Measurements from ENCODE around the gene CACNA1I. TPM values are rescaled to one million over a fixed set of nuclear protein-coding genes. Genes with fewer than 3 reads are reported as not detected.

CACNA1I gene
- total and polyA plus RNA-seq, 2 of the 8 experiments (the other 6 are each of a cell fraction or from before 2014, with no cell fraction given): 0.77 to 1.2 TPM

DNA sequence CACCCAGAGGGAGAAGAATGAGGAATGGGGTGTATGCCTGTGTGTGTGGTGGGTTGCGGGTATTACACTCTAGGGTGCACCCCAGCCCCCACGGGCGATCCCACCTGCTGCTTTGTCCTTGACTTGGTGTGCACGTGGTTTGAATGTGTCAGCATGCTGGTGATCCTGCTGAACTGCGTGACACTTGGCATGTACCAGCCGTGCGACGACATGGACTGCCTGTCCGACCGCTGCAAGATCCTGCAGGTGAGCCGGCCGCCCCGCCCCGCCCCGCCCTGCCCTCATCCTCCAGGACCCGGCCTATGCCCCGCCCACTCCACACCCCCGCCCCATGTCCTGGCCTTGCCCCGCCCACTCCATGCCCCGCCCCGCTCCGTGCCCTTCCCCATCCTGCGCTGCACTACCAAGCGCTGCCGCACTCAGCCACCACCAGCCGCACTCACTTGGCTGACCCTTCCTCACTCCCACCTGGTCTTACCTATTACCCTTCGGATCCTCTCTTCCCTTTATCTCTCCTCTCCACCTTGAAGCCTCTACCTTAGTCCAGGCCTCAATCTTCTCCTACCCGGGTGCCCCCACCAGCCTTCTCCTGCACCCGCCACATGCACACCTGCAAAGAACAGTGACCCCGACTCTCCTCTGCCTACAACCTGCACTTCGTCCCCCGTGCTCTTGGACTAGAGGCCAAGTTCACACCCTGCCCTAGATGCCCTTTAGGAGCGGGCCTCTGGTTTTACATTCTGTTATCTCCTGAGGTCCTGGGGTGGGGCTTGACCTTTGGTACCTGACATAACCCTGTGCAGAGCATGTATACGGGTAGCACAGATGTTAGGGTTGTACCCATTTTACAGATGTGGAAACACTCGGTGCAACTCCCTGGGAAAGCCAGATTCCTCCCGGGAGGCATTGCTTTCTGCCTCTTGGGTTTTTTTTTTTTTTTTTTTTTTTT lies 27.7 kb downstream of the CACNA1I start (continued):
- TF ChIP-seq RNF2 (IDR thresholded peaks at IDR 0.05; ENCODE audit: borderline replicate concordance, low read depth, low read length, missing control alignments, poor library complexity, severe bottlenecking) (no peak), SUZ12 (IDR thresholded peaks at IDR 0.05; ENCODE audit: low read length) (no peak), CBX8 (IDR thresholded peaks at IDR 0.05; ENCODE audit: borderline replicate concordance, low read depth, low read length) (no peak), KDM1A (IDR thresholded peaks at IDR 0.05; ENCODE audit: borderline replicate concordance, low read length) (0 out of 2 replicates have a peak, but pooled peaks have one; percentile 39), SP1 (IDR thresholded peaks at IDR 0.05; ENCODE audit: low read depth, low read length) (peak; percentile 61; the same call in 1 of the 2 replicates), POLR2A (IDR thresholded peaks at IDR 0.05; ENCODE audit: control extremely low read depth in 1 of 2, low read depth in 2 of 2, low read length in 2 of 2) (no peak), FOSL1 (IDR thresholded peaks at IDR 0.05; ENCODE audit: insufficient read depth, low read depth, low read length) (no peak), PHF8 (conservative IDR thresholded peaks at IDR 0.05; ENCODE audit: low read depth, low read length) (no peak), GTF2F1 (IDR thresholded peaks at IDR 0.05; ENCODE audit: borderline replicate concordance, low read depth, low read length) (no peak), NANOG (IDR thresholded peaks at IDR 0.05; ENCODE audit: insufficient read depth, low read depth, low read length, poor library complexity, severe bottlenecking) (no peak), SIRT6 (IDR thresholded peaks at IDR 0.05; ENCODE audit: low read length) (no peak), CHD2 (IDR thresholded peaks at IDR 0.05; ENCODE audit: low read length) (no peak), TCF12 (IDR thresholded peaks at IDR 0.05; ENCODE audit: low read depth, low read length) (no peak), MAFK (IDR thresholded peaks at IDR 0.05; ENCODE audit: low read depth, low read length) (no peak), SP4 (IDR thresholded peaks at IDR 0.05; ENCODE audit: low read length) (no peak)
- TF ChIP-seq, protein P1, sequence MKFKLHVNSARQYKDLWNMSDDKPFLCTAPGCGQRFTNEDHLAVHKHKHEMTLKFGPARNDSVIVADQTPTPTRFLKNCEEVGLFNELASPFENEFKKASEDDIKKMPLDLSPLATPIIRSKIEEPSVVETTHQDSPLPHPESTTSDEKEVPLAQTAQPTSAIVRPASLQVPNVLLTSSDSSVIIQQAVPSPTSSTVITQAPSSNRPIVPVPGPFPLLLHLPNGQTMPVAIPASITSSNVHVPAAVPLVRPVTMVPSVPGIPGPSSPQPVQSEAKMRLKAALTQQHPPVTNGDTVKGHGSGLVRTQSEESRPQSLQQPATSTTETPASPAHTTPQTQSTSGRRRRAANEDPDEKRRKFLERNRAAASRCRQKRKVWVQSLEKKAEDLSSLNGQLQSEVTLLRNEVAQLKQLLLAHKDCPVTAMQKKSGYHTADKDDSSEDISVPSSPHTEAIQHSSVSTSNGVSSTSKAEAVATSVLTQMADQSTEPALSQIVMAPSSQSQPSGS (IDR thresholded peaks at IDR 0.05; ENCODE audit: low read length): no peak
